Breast epithelium (tissue), 3 donors: ENCODE measurements around the gene ABL2.
"Not testable (repeated sequence)": the region's sequence is repeated elsewhere in the genome, so short reads cannot be mapped to it uniquely, and the experiment has no call there.

Experiments
- CTCF ChIP-seq, 3 donors: fragments of 450-650 bp; IDR thresholded peaks; one replicate each; pipeline ENCODE4 v1.5.1; 2016 to 2017; ENCODE audit warnings: antibody characterized with exemption in 3 of 3, mild to moderate bottlenecking in 3 of 3, moderate library complexity in 3 of 3
- POLR2A ChIP-seq: fragments of 450-650 bp; IDR thresholded peaks from one replicate; pipeline ENCODE4 v1.6.1; 2016; ENCODE audit warnings: antibody characterized with exemption, mild to moderate bottlenecking, moderate library complexity
- POLR2AphosphoS5 ChIP-seq, 3 donors: sonication (generic); formaldehyde crosslinking; IDR thresholded peaks; one replicate each; pipeline ENCODE4 v1.6.1; 2017; ENCODE audit warnings: antibody characterized with exemption in 3 of 3

GRCh38 chr1:179195857-179196256 lies 33.6 kb downstream of the ABL2 start:
- not testable (repeated sequence) for TF ChIP-seq CTCF (IDR thresholded peaks at IDR 0.05); POLR2A; POLR2AphosphoS5 (IDR thresholded peaks at IDR 0.05)
